Dendritic cell treated with granulocyte-macrophage colony-stimulating factor and Interleukin-4, amounts not matched to agents 40 ng/mL and 50 ng/mL, for 4 days (primary cell): ENCODE data around the gene NPIPB6.
A peak's percentile ranks its signal among the peaks of the same experiment; 100 is the strongest.

Source experiments
- H3K27ac Mint-ChIP-seq: one replicate; pipeline ENCODE4 v1.8.0; 2022; ENCODE audit warnings: mild to moderate bottlenecking, mixed read lengths
- H3K27me3 Mint-ChIP-seq: one replicate; pipeline ENCODE4 v1.8.0; 2022; ENCODE audit warnings: mild to moderate bottlenecking, mixed read lengths
- H3K36me3 Mint-ChIP-seq: one replicate; pipeline ENCODE4 v1.8.0; 2022; ENCODE audit warnings: low read depth, mixed read lengths
- H3K4me1 Mint-ChIP-seq: one replicate; pipeline ENCODE4 v1.8.0; 2022; ENCODE audit warnings: low read depth, mixed read lengths
- H3K4me3 Mint-ChIP-seq: one replicate; pipeline ENCODE4 v1.8.0; 2022; ENCODE audit warnings: mild to moderate bottlenecking, moderate library complexity, mixed read lengths
- H3K9me3 Mint-ChIP-seq: one replicate; pipeline ENCODE4 v1.8.0; 2022; ENCODE audit warnings: mixed read lengths
- intact Hi-C: fragments of 100-400 bp; cut with micrococcal nuclease; formaldehyde crosslinking; loops from one replicate; pipeline ENCODE4 v1.15.0; 2022

The NPIPB6 gene

DNA sequence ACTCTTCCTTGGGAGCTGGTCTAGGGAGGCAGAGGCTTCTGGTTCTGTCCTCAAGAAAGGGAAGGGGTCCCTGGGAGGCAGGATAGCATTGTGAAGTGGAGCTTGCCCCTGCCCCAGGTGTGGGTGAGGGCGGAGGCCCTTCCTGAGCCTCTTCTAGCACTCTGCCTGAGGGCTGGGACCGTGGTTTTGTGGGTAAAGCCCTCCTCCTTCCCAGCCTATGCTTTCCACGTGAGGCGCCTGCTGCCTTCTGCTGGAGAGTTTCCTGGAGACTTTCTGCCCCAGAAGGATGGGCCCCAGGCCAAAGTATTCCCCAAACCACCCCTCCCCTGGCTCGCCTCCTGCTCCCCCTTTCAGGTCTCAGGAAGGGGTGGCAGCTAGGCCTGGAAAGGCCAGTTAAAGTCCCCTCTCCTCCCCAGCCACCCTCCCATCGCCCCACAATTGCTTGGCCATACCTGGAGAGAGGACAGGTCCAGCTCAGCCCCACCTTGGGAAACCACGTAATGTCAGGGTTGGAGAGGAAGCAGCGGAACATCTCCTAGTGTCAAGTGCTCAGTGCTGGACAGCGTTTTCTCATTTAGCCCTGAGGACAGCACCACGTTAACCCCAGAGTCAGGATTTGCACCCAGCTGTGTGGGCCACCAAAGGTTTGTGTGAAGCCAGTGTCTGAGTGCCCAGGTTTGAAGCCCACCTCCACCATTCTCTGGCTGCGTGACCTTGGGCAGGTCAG, 65.4 kb downstream of the NPIPB6 start:
- peaks cover 2% of the 10 kb centered on the region for H3K4me1 Mint-ChIP-seq
- intact Hi-C loops: no loop called here
- H3K9me3 Mint-ChIP-seq: no peaks in the 10 kb centered on the region
- peaks cover 33% of the 10 kb centered on the region for H3K27me3 Mint-ChIP-seq
- no peak overlapping the region for H3K4me3 Mint-ChIP-seq
- H3K36me3 Mint-ChIP-seq: no peaks in the 10 kb centered on the region
- H3K27ac Mint-ChIP-seq: no peak overlapping the region

DNA sequence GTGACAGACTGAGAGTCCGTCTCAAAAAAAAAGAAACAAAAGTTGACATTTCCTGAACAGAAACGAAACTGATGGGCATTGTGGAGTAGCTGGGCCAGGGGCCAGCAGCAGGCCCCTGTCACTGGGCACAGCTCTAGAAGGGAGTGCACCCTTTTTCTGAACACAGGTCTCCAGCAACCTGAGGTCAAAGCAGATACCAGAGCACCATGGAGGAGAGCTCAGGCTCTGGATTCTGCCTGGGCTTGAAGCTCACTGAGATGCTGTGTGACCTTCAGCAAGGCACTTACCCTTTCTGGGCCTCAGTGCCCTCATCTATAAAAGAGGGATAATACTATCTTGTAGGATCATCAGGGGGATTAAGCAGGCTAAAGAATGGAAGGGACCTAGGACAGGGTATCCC, 66.0 kb downstream of the NPIPB6 start:
- H3K36me3 Mint-ChIP-seq: no peaks in the 10 kb centered on the region
- peaks cover 34% of the 10 kb centered on the region for H3K27me3 Mint-ChIP-seq
- H3K4me3 Mint-ChIP-seq: no peak overlapping the region
- peaks cover 6% of the 10 kb centered on the region for H3K4me1 Mint-ChIP-seq
- no peak overlapping the region for H3K27ac Mint-ChIP-seq
- intact Hi-C loops: no loop called here
- H3K9me3 Mint-ChIP-seq: no peaks in the 10 kb centered on the region

DNA sequence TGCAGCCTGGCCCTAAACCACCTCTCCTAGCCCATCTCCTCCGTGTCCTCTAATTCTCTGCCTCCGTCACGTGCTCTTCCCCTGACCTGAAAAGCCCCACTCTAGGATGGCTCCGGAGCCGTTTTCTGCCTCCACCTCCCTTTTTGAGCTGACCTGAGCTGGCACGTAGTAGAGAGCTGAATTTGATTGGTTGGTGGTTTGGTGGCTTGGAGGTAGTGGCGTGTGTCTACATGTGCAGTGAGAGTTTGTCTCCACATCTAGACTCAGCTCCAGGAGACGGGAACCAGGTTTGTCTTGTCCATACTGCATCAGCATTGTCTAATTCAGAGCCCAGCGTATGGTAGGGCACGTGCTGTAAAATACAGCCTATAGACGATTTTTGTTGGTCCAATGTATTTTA, 68.0 kb downstream of the NPIPB6 start:
- no peak overlapping the region for H3K4me3 Mint-ChIP-seq

DNA sequence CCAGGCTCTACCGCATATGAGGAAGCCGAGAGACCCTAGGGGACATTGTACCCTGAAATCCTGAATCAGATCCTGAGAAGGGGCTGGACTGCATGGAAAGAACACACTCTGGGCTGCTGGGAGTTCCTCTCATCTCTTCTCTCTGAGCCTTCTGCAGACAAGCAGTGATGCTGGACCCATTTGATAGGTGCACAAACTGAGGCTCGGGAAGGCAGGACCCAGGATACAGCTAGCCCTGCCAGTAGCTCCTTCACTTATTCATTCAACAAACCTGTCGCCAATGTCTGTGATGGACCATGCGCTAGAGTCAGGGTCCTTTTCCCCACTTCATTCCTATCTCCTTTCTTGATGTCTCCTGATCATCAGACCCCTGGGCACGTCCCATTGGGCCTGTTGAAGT, 69.1 kb downstream of the NPIPB6 start:
- Mint-ChIP-seq H3K36me3 (no peaks in the 10 kb centered on the region), H3K9me3 (no peaks in the 10 kb centered on the region), H3K27ac (no peak overlapping the region), H3K4me3 (no peak overlapping the region), H3K27me3 (peaks cover 39% of the 10 kb centered on the region), H3K4me1 (peaks cover 15% of the 10 kb centered on the region)
- intact Hi-C loops: no loop called here

More for the DNA sequence above, 68.0 kb downstream of the NPIPB6 start:
- Mint-ChIP-seq H3K36me3 (no peaks in the 10 kb centered on the region), H3K4me1 (peaks cover 12% of the 10 kb centered on the region), H3K27me3 (peaks cover 37% of the 10 kb centered on the region), H3K27ac (no peak overlapping the region), H3K9me3 (no peaks in the 10 kb centered on the region)
- intact Hi-C loops: no loop called here

DNA sequence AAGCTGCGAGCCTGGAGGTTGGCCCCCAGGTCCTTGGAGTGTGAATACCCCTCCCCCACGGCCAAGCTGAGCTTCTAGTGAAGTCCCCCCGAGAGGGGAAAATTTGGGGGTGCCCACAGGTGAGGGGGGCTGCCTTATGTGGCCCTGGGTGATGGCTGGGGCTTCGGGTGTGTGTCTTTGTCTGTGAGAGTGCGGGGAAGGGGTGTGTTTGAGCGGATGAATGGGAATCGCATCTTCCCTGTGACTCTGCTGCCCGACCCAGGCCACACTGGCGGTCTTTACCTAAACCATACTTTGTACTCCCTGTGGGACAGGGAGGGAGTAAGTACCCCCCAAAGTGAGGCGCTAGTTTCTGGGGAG, 69.7 kb downstream of the NPIPB6 start:
- H3K4me3 Mint-ChIP-seq: no peak overlapping the region
- H3K36me3 Mint-ChIP-seq: no peaks in the 10 kb centered on the region
- peaks cover 41% of the 10 kb centered on the region for H3K27me3 Mint-ChIP-seq
- no peak overlapping the region for H3K27ac Mint-ChIP-seq
- peaks cover 21% of the 10 kb centered on the region for H3K4me1 Mint-ChIP-seq
- no peaks in the 10 kb centered on the region for H3K9me3 Mint-ChIP-seq
- intact Hi-C loops: no loop called here

DNA sequence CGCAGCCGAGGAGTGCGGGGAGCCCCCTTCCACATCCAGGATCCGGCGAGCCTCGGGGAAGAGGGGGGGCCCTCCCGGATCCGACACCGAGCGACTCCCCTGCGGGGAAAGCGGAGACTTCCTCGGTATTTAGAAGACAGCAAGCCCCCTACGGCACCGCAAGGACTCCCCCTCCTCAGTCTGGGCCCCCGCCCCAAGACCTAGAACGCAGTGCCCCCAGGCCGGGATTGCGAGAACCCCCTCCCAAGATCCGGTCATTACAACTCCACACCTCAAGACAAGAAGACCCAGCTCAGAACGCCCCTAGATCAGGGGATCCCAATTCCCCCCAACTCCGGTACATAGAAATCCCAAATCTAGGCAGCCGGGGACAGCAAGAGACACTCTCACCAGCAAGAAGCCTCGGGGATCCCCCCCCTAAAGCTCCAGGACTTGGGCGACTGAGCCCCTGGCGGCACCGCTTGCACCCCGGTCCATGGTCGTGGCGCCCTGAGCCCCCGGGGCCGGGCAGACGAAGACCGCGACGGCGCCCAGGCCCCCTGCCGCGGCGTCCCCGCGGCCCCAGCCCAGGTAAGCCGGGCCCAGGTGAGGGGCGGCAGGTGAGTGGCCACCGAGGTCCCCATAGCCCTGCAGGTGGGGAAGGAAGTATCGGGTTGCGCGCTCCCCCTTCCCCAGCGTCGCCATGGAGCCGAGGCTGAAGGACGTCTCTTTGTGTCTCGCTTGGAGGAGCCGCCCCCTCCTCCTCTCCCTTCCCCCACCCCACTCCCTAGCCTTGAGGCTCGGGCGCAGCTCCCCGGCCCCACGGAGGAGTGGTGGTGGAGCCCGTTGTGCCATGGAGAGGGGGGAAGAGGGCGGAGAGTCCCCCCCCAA, 70.3 kb downstream of the NPIPB6 start:
- peaks cover 43% of the 10 kb centered on the region for H3K27me3 Mint-ChIP-seq

More for the DNA sequence above, 70.3 kb downstream of the NPIPB6 start:
- intact Hi-C loops: no loop called here
- H3K4me1 Mint-ChIP-seq: peaks cover 22% of the 10 kb centered on the region
- no peak overlapping the region for H3K27ac Mint-ChIP-seq
- no peaks in the 10 kb centered on the region for H3K36me3 Mint-ChIP-seq
- no peaks in the 10 kb centered on the region for H3K9me3 Mint-ChIP-seq
- H3K4me3 Mint-ChIP-seq: peak overlapping the region; percentile 68
